ENCODE results near the gene MRPL4.
A peak's percentile ranks its signal among the peaks of the same experiment; 100 is the strongest.

DNA sequence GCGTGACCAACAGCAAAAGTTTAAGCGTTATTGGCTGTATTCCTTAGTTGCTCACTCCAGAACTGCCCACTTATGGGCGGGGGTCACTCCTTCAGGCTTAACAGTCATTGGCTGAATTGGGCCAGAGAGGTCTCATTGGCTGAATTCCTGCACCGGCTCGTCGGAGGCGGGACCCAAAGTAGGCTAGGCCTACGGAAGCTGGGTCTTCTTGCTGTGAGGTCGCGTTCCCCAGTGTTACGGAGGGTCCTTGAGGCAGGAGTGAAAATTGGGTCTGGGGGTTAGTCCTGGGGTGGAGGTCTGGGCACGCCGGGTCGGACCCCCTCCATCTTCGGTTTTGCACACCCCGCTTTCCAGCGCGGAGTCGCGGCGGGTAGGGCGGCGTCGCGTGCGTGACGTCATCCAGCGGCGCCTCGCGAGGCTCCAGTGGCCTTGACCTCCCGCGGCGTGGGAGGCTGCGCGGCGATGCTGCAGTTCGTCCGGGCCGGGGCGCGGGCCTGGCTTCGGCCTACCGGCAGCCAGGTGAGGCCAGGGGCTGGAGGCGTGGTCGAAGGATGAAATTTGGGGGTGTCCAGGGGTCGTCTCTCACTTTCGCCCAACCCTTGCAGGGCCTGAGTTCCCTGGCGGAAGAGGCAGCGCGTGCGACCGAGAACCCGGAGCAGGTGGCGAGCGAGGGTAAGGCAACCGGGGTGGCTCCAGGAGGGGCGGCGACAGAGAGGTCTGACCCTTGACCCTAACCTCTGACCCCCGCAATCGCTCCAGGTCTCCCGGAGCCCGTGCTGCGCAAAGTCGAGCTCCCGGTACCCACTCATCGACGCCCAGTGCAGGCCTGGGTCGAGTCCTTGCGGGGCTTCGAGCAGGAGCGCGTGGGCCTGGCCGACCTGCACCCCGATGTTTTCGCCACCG, at the start of gene MRPL4:
- TF ChIP-seq, protein P1, sequence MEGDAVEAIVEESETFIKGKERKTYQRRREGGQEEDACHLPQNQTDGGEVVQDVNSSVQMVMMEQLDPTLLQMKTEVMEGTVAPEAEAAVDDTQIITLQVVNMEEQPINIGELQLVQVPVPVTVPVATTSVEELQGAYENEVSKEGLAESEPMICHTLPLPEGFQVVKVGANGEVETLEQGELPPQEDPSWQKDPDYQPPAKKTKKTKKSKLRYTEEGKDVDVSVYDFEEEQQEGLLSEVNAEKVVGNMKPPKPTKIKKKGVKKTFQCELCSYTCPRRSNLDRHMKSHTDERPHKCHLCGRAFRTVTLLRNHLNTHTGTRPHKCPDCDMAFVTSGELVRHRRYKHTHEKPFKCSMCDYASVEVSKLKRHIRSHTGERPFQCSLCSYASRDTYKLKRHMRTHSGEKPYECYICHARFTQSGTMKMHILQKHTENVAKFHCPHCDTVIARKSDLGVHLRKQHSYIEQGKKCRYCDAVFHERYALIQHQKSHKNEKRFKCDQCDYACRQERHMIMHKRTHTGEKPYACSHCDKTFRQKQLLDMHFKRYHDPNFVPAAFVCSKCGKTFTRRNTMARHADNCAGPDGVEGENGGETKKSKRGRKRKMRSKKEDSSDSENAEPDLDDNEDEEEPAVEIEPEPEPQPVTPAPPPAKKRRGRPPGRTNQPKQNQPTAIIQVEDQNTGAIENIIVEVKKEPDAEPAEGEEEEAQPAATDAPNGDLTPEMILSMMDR (IDR thresholded peaks at IDR 0.05): peak in 2 of 4 experiments; percentile 15 to 32
- TF ChIP-seq POLR2A (IDR thresholded peaks at IDR 0.05): peak; percentile 26
- peak; percentile 81 for TF ChIP-seq POLR2AphosphoS5 (IDR thresholded peaks at IDR 0.05)
